Endodermal cell (in vitro differentiated cells): ENCODE data around the gene ANKS1B. TPM values are rescaled to one million over a fixed set of nuclear protein-coding genes. Genes with fewer than 3 reads are reported as not detected.

Experiments used
- DNase-seq: peaks from one replicate; pipeline ENCODE4 v3.0.0-alpha.2; 2017
- H3K27ac ChIP-seq: 2 replicates; pipeline ENCODE4 v1.5.1; 2013; ENCODE audit warnings: mild to moderate bottlenecking, low read depth, low read length, moderate library complexity
- H3K27me3 ChIP-seq: 2 replicates; pipeline ENCODE4 v1.6.1; 2013; ENCODE audit warnings: mild to moderate bottlenecking, low read length, moderate library complexity; ENCODE audit not compliant: insufficient read depth, control insufficient read depth, poor library complexity, severe bottlenecking
- H3K36me3 ChIP-seq: 2 replicates; pipeline ENCODE4 v1.7.0; 2013; ENCODE audit warnings: mild to moderate bottlenecking, low read length, moderate library complexity; ENCODE audit not compliant: control insufficient read depth, insufficient read depth
- H3K4me1 ChIP-seq: one replicate; pipeline ENCODE4 v1.7.0; 2013; ENCODE audit warnings: low read length; ENCODE audit not compliant: control insufficient read depth, insufficient read depth
- H3K4me3 ChIP-seq: 2 replicates; pipeline ENCODE4 v1.5.1; 2013; ENCODE audit warnings: mild to moderate bottlenecking, low read length, moderate library complexity
- H3K9ac ChIP-seq: 2 replicates; pipeline ENCODE4 v1.6.1; 2013; ENCODE audit warnings: mild to moderate bottlenecking, low read length, moderate library complexity; ENCODE audit not compliant: poor library complexity, severe bottlenecking; ENCODE audit errors: extremely low read depth
- H3K9me3 ChIP-seq: 2 replicates; pipeline ENCODE4 v1.6.1; 2013; ENCODE audit warnings: mild to moderate bottlenecking, low read length, moderate library complexity; ENCODE audit not compliant: control insufficient read depth
- H3K27ac Mint-ChIP-seq: 2 replicates; pipeline ENCODE4 v1.8.0; 2020; ENCODE audit warnings: mixed read lengths
- H3K27me3 Mint-ChIP-seq: 2 replicates; pipeline ENCODE4 v1.8.0; 2021; ENCODE audit warnings: mild to moderate bottlenecking, mixed read lengths; ENCODE audit not compliant: insufficient read depth
- H3K36me3 Mint-ChIP-seq: 2 replicates; pipeline ENCODE4 v1.8.0; 2020; ENCODE audit warnings: low read depth, mixed read lengths
- H3K4me1 Mint-ChIP-seq: 2 replicates; pipeline ENCODE4 v1.8.0; 2020; ENCODE audit warnings: mixed read lengths
- H3K4me3 Mint-ChIP-seq: 2 replicates; pipeline ENCODE4 v1.8.0; 2020; ENCODE audit warnings: mild to moderate bottlenecking, moderate library complexity, mixed read lengths
- H3K9me3 Mint-ChIP-seq: 2 replicates; pipeline ENCODE4 v1.8.0; 2020; ENCODE audit warnings: mild to moderate bottlenecking, mixed read lengths
- CTCF ChIP-seq: fragments of 200-600 bp; sonication (generic); conservative IDR thresholded peaks from 2 replicates; pipeline ENCODE4 v1.5.0; 2021; ENCODE audit warnings: antibody characterized with exemption, mild to moderate bottlenecking
- WGBS, 2 experiments: methylation state at CpG; one replicate each; pipeline versions ENCODE4 v1.1.5 to v1.1.7; 2013; ENCODE audit warnings: missing lambda C conversion rate in 2 of 2, mixed read lengths in 1 of 2; ENCODE audit not compliant: insufficient coverage in 1 of 2, insufficient read length in 1 of 2; 5-methylcytosine and 5-hydroxymethylcytosine counted together
- total RNA-seq, 2 donors: library from RNA; stranded (reverse); fragmentation: NEBNext Ultra II Directional in 1 of 2; extraction: Animal tissue kit (Norgen Biotek cat#: 25700) in 1 of 2; gene quantifications; 2 replicates in 1 of 2; 3 replicates in 1 of 2; pipeline ENCODE4 v1.2.1, GENCODE V29; 2021

ANKS1B gene
- total RNA-seq, 2 donors from 2014 or later = 28.5 to 65.8 TPM

- Mint-ChIP-seq H3K4me1 (peaks cover 21% of the 10 kb centered on the region), H3K27me3 (no peaks in the 10 kb centered on the region), H3K9me3 (no peaks in the 10 kb centered on the region), H3K4me3 (no peak overlapping the region), H3K36me3 (no peaks in the 10 kb centered on the region), H3K27ac (no peak overlapping the region)
- Histone ChIP-seq H3K4me1 (peaks cover 7% of the 10 kb centered on the region), H3K27me3 (no peaks in the 10 kb centered on the region), H3K27ac (no peak overlapping the region), H3K36me3 (no peaks in the 10 kb centered on the region), H3K4me3 (no peak overlapping the region), H3K9me3 (no peaks in the 10 kb centered on the region), H3K9ac (no peak overlapping the region)
- TF ChIP-seq CTCF = peak; percentile 58
- WGBS, 2 experiments = 100% methylated on average over 1 of the region's 1 CpG; no CpG with 5 or more reads in 1 of the 2 experiments
- DNase-seq = no peak
These were observed 325.9 kb downstream of the ANKS1B start for GRCh38 chr12:99658671-99659349.

- Histone ChIP-seq H3K27me3 (no peaks in the 10 kb centered on the region), H3K4me1 (peaks cover 3% of the 10 kb centered on the region), H3K36me3 (peaks cover 8% of the 10 kb centered on the region), H3K4me3 (no peak overlapping the region), H3K9me3 (no peaks in the 10 kb centered on the region), H3K9ac (no peak overlapping the region), H3K27ac (no peak overlapping the region)
- H3K9me3 Mint-ChIP-seq = no peaks in the 10 kb centered on the region
- no peaks in the 10 kb centered on the region for H3K27me3 Mint-ChIP-seq
- H3K4me1 Mint-ChIP-seq = no peaks in the 10 kb centered on the region
- no peak overlapping the region for H3K4me3 Mint-ChIP-seq
- peak; percentile 56 for TF ChIP-seq CTCF
- no peak overlapping the region for H3K27ac Mint-ChIP-seq
- DNase-seq = peak; percentile 53
- 74% methylated on average over 1 of the region's 1 CpG; no CpG with 5 or more reads in 1 of the 2 experiments for WGBS, 2 experiments
- H3K36me3 Mint-ChIP-seq = no peaks in the 10 kb centered on the region
These were observed 335.2 kb downstream of the ANKS1B start for GRCh38 chr12:99649551-99649950.

- no peaks in the 10 kb centered on the region for H3K9me3 ChIP-seq
- H3K27ac ChIP-seq = no peak overlapping the region
- DNase-seq = no peak
- Mint-ChIP-seq H3K4me3 (no peak overlapping the region), H3K36me3 (no peaks in the 10 kb centered on the region), H3K27ac (no peak overlapping the region), H3K9me3 (no peaks in the 10 kb centered on the region), H3K27me3 (no peaks in the 10 kb centered on the region), H3K4me1 (no peaks in the 10 kb centered on the region)
- H3K27me3 ChIP-seq = no peaks in the 10 kb centered on the region
- peaks cover 8% of the 10 kb centered on the region for H3K36me3 ChIP-seq
- H3K4me1 ChIP-seq = peaks cover 3% of the 10 kb centered on the region
- no peak for TF ChIP-seq CTCF
- H3K9ac ChIP-seq = no peak overlapping the region
- H3K4me3 ChIP-seq = no peak overlapping the region
- WGBS, 2 experiments = 95 to 96% methylated on average over 12 to 14 of the region's 14 CpGs
These were observed 336.6 kb downstream of the ANKS1B start for GRCh38 chr12:99648183-99648582.
